Adrenal gland (tissue), 12 donors: ENCODE data around the gene TOM1. TPM values are rescaled to one million over a fixed set of nuclear protein-coding genes. Genes with fewer than 3 reads are reported as not detected.

Experiments used
- DNase-seq, 7 donors: peaks; one replicate each; pipeline ENCODE4 v3.0.0-alpha.2; 2019 to 2020
- H3K27ac ChIP-seq, 5 donors: fragments of 200-600 bp; sonication (generic) in 4 of 5; 1 replicate in 3 of 5; 2 replicates in 2 of 5; pipeline versions ENCODE4 v1.5.1 to v1.8.0; 2016 to 2020; ENCODE audit warnings: mild to moderate bottlenecking in 1 of 5
- H3K27me3 ChIP-seq: fragments of 200-600 bp; 2 replicates; pipeline ENCODE4 v1.8.0; 2021
- H3K36me3 ChIP-seq, 2 donors: fragments of 200-600 bp; replicated peaks in 1 of 2; 1 replicate in 1 of 2; 2 replicates in 1 of 2; pipeline versions ENCODE4 v1.5.1 to v1.8.0; 2018 to 2022
- H3K4me1 ChIP-seq, 2 donors: fragments of 200-600 bp; replicated peaks in 1 of 2; 1 replicate in 1 of 2; 2 replicates in 1 of 2; pipeline versions ENCODE4 v1.5.1 to v1.8.0; 2018 to 2021
- H3K4me3 ChIP-seq, 4 donors: fragments of 200-600 bp; sonication (generic) in 3 of 4; one replicate each; pipeline ENCODE4 v1.5.1; 2016 to 2018
- H3K9me3 ChIP-seq, 3 donors: fragments of 200-600 bp; sonication (generic) in 1 of 3; replicated peaks in 1 of 3; 1 replicate in 2 of 3; 2 replicates in 1 of 3; pipeline versions ENCODE4 v1.5.1 to v1.8.0; 2016 to 2021
- POLR2A ChIP-seq, 2 donors: fragments of 450-650 bp; IDR thresholded peaks; one replicate each; pipeline ENCODE4 v1.6.1; 2017; ENCODE audit warnings: antibody characterized with exemption in 2 of 2, mild to moderate bottlenecking in 2 of 2, moderate library complexity in 1 of 2
- WGBS, 4 donors: extraction: QIAGEN DNeasy Blood & Tissue Kit in 2 of 4; methylation state at CpG; one replicate each; pipeline versions ENCODE4 v1.1.5 to v1.1.7; 2013 to 2017; 5-methylcytosine and 5-hydroxymethylcytosine counted together
- intact Hi-C, 2 donors: fragments of 100-400 bp; cut with DNase I; formaldehyde crosslinking; loops; one replicate each; pipeline versions ENCODE4 v1.14.1 to v1.15.0; 2022 to 2023
- polyA plus RNA-seq, 3 donors: library from polyadenylated mRNA; stranded (reverse); fragments of 200-250 nt in 2 of 3; fragments of 350-450 nt in 1 of 3; fragmentation: Illumina TruSeq in 1 of 3; extraction: RNeasy Lipid Tissue Mini Kit (QIAGEN cat#74804) in 1 of 3; gene quantifications; one replicate each; pipeline ENCODE4 v1.2.3, GENCODE V29; 2013 to 2014
- total RNA-seq, 9 donors: library from RNA; depleted of rRNA in 4 of 9; stranded (reverse); fragments of >200 nt in 4 of 9; fragments of 120-200 nt in 1 of 9; fragmentation: NEBNext Ultra II Directional in 1 of 9; extraction: Animal tissue kit (Norgen Biotek cat#: 25700) in 1 of 9; gene quantifications; one replicate each; pipeline versions ENCODE4 v1.1.0 to v1.2.4, GENCODE V29; 2013 to 2023
- TF ChIP-seq, protein P1 (sequence below), 6 experiments: fragments of 450-650 bp in 4 of 6; fragments of 200-600 bp in 2 of 6; sonication (generic) in 1 of 6; IDR thresholded peaks; 1 replicate in 5 of 6; 2 replicates in 1 of 6; pipeline versions ENCODE4 v1.5.1 to v1.8.0; 2016 to 2021; ENCODE audit warnings: antibody characterized with exemption in 6 of 6, mild to moderate bottlenecking in 2 of 6, moderate library complexity in 1 of 6
- donor health status: healthy with polysubstance abuse.
- donor health status: Bipolar disorder and iron deficiency.
- donor health status: DM: yes; HTN: yes; CAD: no.
- donor health status: DM: no; HTN: no; CAD: no.
- donor health status: DM: no; HTN: no; CAD: no.
- donor health status: DM: yes; HTN: yes; CAD: no.

TOM1 gene
- total and polyA plus RNA-seq, 12 donors = 57.5 to 188 (median 106) TPM

DNA sequence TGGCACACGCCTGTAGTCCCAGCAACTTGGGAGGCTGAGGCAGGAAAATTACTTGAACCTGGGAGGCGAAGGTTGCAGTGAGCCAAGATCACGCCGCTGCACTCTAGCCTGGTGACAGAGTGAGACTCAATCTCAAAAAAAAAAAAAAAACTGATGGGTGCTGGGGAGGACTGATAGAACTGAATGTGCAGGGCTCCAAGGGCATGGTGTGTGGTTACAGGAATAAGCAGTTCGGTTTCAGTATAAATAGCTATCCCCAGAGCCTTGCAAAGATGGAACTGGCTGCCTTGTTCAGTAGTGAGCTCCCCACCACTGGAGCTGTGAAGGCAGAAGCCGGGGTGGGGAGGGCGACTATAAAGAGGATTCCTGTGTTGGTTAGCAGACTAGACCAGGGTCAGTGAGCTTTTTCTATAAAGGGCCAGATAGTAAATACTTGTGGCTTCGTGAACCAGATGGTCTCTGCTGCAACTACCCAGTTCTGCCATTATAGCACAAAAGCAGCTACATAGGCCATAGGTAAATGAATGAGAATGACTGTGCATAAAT, 5.9 kb downstream of the TOM1 start:
- H3K27ac ChIP-seq = no peak overlapping the region
- peaks cover 8 to 57% of the 10 kb centered on the region in 2 donors for H3K4me1 ChIP-seq
- no peaks in the 10 kb centered on the region for H3K9me3 ChIP-seq
- DNase-seq = no peak
- 79 to 83% (median 81%) methylated on average over 8 of the region's 8 CpGs for WGBS, 4 donors
- H3K4me3 ChIP-seq = no peak overlapping the region
- no peaks in the 10 kb centered on the region for H3K27me3 ChIP-seq
- intact Hi-C loops = no loop called here
- H3K36me3 ChIP-seq = peaks cover 0 to 5% of the 10 kb centered on the region in 2 donors
- no peak for TF ChIP-seq POLR2A (IDR thresholded peaks at IDR 0.05)
- TF ChIP-seq, protein P1, sequence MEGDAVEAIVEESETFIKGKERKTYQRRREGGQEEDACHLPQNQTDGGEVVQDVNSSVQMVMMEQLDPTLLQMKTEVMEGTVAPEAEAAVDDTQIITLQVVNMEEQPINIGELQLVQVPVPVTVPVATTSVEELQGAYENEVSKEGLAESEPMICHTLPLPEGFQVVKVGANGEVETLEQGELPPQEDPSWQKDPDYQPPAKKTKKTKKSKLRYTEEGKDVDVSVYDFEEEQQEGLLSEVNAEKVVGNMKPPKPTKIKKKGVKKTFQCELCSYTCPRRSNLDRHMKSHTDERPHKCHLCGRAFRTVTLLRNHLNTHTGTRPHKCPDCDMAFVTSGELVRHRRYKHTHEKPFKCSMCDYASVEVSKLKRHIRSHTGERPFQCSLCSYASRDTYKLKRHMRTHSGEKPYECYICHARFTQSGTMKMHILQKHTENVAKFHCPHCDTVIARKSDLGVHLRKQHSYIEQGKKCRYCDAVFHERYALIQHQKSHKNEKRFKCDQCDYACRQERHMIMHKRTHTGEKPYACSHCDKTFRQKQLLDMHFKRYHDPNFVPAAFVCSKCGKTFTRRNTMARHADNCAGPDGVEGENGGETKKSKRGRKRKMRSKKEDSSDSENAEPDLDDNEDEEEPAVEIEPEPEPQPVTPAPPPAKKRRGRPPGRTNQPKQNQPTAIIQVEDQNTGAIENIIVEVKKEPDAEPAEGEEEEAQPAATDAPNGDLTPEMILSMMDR (IDR thresholded peaks at IDR 0.05) = no peak

DNA sequence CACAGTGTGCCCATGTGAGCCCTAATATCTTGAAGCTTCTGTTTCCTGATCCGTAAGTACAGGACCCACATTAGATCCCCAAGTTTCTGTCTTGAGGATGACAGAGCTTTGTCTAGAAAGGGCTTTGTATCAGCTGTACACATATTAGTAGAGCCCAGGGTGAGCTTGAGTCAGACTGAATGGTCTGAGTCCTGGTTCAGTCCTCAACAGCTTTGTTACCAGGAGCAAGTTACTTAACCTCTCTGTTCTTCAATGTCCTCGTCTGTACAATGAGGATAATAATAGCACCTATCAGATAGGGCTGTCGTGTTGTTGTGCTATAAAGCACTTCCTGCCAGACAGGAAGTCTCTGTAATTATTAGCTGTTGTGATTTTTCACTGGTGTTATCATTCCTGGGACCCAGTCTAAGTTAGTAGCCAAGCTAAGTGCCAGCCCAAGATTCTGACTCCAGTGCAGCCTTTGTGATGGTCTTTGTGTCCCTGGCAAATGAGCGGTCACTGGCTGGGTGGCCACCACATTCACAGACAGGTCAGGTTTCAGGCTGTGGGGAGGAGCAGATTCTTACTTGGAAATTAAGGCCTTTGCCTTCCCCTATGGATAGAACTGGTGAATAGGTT, 6.8 kb downstream of the TOM1 start:
- TF ChIP-seq, protein P1 (IDR thresholded peaks at IDR 0.05) = no peak
- no peak for TF ChIP-seq POLR2A (IDR thresholded peaks at IDR 0.05)
- Histone ChIP-seq H3K4me1 (peaks cover 0 to 56% of the 10 kb centered on the region in 2 donors), H3K4me3 (no peak overlapping the region), H3K36me3 (peaks cover 0 to 5% of the 10 kb centered on the region in 2 donors), H3K27me3 (no peaks in the 10 kb centered on the region), H3K27ac (peak overlapping the region in 3 of 5 donors; percentile 14 to 17 (median 17)), H3K9me3 (no peaks in the 10 kb centered on the region)
- peak in 1 of 7 donors; percentile 12 for DNase-seq
- WGBS, 4 donors = 45 to 49% (median 48%) methylated on average over 4 of the region's 4 CpGs
- intact Hi-C loops = no loop called here

DNA sequence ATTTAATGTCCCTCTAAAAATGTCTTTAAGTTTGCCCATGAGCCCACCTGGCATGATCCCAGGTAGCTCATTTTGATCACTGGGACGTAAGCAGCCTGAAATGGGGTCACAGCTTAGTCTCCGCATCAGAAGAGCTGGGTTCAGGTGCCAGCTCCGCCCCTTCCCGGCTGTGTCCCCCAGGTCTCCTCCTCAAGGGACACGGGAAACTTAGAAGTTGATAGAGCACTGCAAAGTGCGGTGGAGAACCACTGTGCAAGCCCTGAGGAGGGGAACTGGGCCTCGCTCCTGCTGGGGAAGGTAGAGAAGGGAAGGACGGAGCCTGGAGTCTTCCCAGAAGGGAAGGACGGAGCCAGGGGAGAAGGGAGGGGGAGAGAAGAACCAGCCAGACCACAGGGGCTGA, 7.7 kb downstream of the TOM1 start:
- no peak for TF ChIP-seq POLR2A (IDR thresholded peaks at IDR 0.05)
- TF ChIP-seq, protein P1 (IDR thresholded peaks at IDR 0.05) = no peak
- intact Hi-C loops = no loop called here
- peak in 2 of 7 donors; percentile 14 to 41 for DNase-seq
- no peak overlapping the region for H3K4me3 ChIP-seq
- no peaks in the 10 kb centered on the region for H3K9me3 ChIP-seq
- H3K4me1 ChIP-seq = peaks cover 0 to 58% of the 10 kb centered on the region in 2 donors
- peaks cover 0 to 5% of the 10 kb centered on the region in 2 donors for H3K36me3 ChIP-seq
- no peak overlapping the region for H3K27ac ChIP-seq
- no peaks in the 10 kb centered on the region for H3K27me3 ChIP-seq
- 76 to 81% (median 78%) methylated on average over 9 of the region's 9 CpGs for WGBS, 4 donors

DNA sequence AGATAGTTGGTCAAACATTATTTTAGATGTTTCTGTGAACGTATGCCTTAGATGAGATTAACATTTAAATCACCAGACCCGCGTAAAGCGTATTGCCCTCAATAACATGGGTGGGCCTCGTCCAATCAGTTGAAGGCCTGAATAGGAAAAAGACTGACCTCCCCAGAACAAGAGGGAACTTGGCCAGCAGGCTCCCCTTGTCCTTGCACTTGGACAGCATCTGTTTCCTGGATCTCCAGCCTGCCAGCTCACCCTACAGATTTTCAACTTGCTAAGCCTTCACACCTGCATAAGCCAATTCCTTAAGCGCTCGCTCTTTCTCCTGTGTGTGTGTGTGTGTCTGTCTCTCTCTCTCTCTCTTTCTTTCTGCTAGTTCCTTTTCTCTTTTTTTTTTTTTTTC, 8.2 kb downstream of the TOM1 start:
- peak in 1 of 7 donors; percentile 50 for DNase-seq
- TF ChIP-seq, protein P1 (IDR thresholded peaks at IDR 0.05) = no peak
- no peak for TF ChIP-seq POLR2A (IDR thresholded peaks at IDR 0.05)
- Histone ChIP-seq H3K4me1 (peaks cover 3 to 63% of the 10 kb centered on the region in 2 donors), H3K27me3 (no peaks in the 10 kb centered on the region), H3K4me3 (no peak overlapping the region), H3K36me3 (peaks cover 0 to 5% of the 10 kb centered on the region in 2 donors), H3K9me3 (no peaks in the 10 kb centered on the region), H3K27ac (no peak overlapping the region)
- WGBS, 4 donors = 85 to 96% (median 92%) methylated on average over 7 of the region's 7 CpGs
- intact Hi-C loops = no loop called here
